Measurements from ENCODE around the gene CCDC107.

- TF ChIP-seq CTCF (IDR thresholded peaks at IDR 0.05; ENCODE audit: low read depth, low read length) (no peak), EZH2phosphoT487 (IDR thresholded peaks at IDR 0.05; ENCODE audit: low read depth) (no peak)
Measured at GRCh38 chr9:35628389-35628991, 29.6 kb upstream of the CCDC107 start.

Measured in OCI-LY3 (cell line).